Body of pancreas (tissue), 4 donors: ENCODE data around the gene TAF8. TPM values are rescaled to one million over a fixed set of nuclear protein-coding genes. Genes with fewer than 3 reads are reported as not detected.

Source experiments
- ATAC-seq: fragments of 150-250 bp; one replicate; pipeline ENCODE4 v1.9.1; 2016
- DNase-seq, 4 donors: peaks; one replicate each; pipeline ENCODE4 v3.0.0-alpha.2; 2019
- H3K27ac ChIP-seq, 4 donors: fragments of 200-600 bp; sonication (generic); 1 replicate in 3 of 4; 2 replicates in 1 of 4; pipeline versions ENCODE4 v1.5.1 to v1.6.1; 2016 to 2019; ENCODE audit warnings: mild to moderate bottlenecking in 1 of 4, mixed read lengths in 1 of 4, moderate library complexity in 1 of 4
- H3K27me3 ChIP-seq, 2 donors: fragments of 200-600 bp; sonication (generic); one replicate each; pipeline ENCODE4 v1.6.0; 2016; ENCODE audit warnings: mild to moderate bottlenecking in 1 of 2
- H3K36me3 ChIP-seq, 2 donors: fragments of 200-600 bp; sonication (generic); replicated peaks in 1 of 2; 2 replicates each; pipeline ENCODE4 v1.5.1; 2016; ENCODE audit warnings: low read depth in 2 of 2; ENCODE audit not compliant: insufficient read depth in 1 of 2
- H3K4me1 ChIP-seq: fragments of 200-600 bp; sonication (generic); one replicate; pipeline ENCODE4 v1.6.0; 2016
- H3K4me3 ChIP-seq, 2 donors: fragments of 200-600 bp; sonication (generic); 1 replicate in 1 of 2; 2 replicates in 1 of 2; pipeline ENCODE4 v1.5.1; 2016 to 2019
- H3K9me3 ChIP-seq, 3 donors: fragments of 200-600 bp; sonication (generic); 1 replicate in 2 of 3; 2 replicates in 1 of 3; pipeline ENCODE4 v1.5.1; 2016
- POLR2A ChIP-seq, 3 donors: fragments of 450-650 bp; IDR thresholded peaks; one replicate each; pipeline ENCODE4 v1.6.1; 2016; ENCODE audit warnings: antibody characterized with exemption in 3 of 3, mild to moderate bottlenecking in 2 of 3
- WGBS, 2 donors: methylation state at CpG; one replicate each; pipeline ENCODE4 v1.1.5; 2017; 5-methylcytosine and 5-hydroxymethylcytosine counted together
- intact Hi-C: fragments of 100-400 bp; cut with DNase I; formaldehyde crosslinking; loops from one replicate; pipeline ENCODE4 v1.15.1; 2023
- total RNA-seq, 2 donors: library from RNA; depleted of rRNA; stranded (reverse); fragments of >200 nt; gene quantifications; one replicate each; pipeline ENCODE4 v1.1.0, GENCODE V29; 2016
- TF ChIP-seq, protein P1 (sequence below), 7 experiments: fragments of 450-650 bp in 4 of 7; fragments of 200-600 bp in 3 of 7; sonication (generic) in 3 of 7; IDR thresholded peaks; one replicate each; pipeline ENCODE4 v1.5.1; 2016 to 2019; ENCODE audit warnings: antibody characterized with exemption in 7 of 7

TAF8 gene
- total RNA-seq, 2 donors from 2014 or later, result 7.6 to 18.2 TPM

- Histone ChIP-seq H3K9me3 (no peaks in the 10 kb centered on the region), H3K27me3 (no peaks in the 10 kb centered on the region), H3K27ac (no peak overlapping the region), H3K36me3 (peaks cover 0 to 15% of the 10 kb centered on the region in 2 donors), H3K4me3 (no peak overlapping the region), H3K4me1 (no peaks in the 10 kb centered on the region)
- intact Hi-C loops, result loop anchor here (2.0 kb wide), 1 partner anchor 92 kb away; no protein-coding TSS in a partner anchor
- DNase-seq (peak; percentile 76 to 84 (median 79)), ATAC-seq (peak; percentile 80)
- no peak for TF ChIP-seq POLR2A (IDR thresholded peaks at IDR 0.05)
- TF ChIP-seq, protein P1, sequence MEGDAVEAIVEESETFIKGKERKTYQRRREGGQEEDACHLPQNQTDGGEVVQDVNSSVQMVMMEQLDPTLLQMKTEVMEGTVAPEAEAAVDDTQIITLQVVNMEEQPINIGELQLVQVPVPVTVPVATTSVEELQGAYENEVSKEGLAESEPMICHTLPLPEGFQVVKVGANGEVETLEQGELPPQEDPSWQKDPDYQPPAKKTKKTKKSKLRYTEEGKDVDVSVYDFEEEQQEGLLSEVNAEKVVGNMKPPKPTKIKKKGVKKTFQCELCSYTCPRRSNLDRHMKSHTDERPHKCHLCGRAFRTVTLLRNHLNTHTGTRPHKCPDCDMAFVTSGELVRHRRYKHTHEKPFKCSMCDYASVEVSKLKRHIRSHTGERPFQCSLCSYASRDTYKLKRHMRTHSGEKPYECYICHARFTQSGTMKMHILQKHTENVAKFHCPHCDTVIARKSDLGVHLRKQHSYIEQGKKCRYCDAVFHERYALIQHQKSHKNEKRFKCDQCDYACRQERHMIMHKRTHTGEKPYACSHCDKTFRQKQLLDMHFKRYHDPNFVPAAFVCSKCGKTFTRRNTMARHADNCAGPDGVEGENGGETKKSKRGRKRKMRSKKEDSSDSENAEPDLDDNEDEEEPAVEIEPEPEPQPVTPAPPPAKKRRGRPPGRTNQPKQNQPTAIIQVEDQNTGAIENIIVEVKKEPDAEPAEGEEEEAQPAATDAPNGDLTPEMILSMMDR (IDR thresholded peaks at IDR 0.05), result peak; percentile 66 to 92 (median 80)
- WGBS, 2 donors, result 29% methylated on average over 7 of the region's 7 CpGs
Observed at GRCh38 chr6:42075159-42075838, 25.0 kb downstream of the TAF8 start.

DNA sequence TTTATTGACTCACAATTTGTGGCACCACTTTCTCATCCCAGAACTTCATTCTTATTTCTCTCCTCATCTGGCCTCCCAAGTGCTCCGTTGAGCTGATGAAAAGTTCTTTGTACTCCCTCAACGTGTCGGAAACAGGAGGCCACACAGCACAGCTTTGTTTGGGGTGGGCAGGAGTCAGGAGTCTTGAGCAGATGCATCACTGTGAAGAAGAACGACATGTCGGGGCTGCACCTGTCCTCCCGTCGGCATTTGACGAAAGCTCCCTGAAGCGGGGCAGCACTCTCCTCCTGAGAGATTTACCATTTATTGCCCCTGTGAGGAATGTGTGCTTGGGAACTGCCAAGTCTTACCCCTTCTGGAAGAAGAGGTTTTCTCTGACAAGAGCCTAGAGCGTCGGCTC lies 28.1 kb downstream of the TAF8 start:
- Histone ChIP-seq H3K4me1 (no peaks in the 10 kb centered on the region), H3K27ac (no peak overlapping the region), H3K4me3 (no peak overlapping the region), H3K36me3 (peaks cover 0 to 10% of the 10 kb centered on the region in 2 donors), H3K27me3 (no peaks in the 10 kb centered on the region), H3K9me3 (no peaks in the 10 kb centered on the region)
- no peak for DNase-seq
- intact Hi-C loops, result no loop called here
- WGBS, 2 donors, result 83 to 97% methylated on average over 11 of the region's 11 CpGs
- ATAC-seq, result no peak
- TF ChIP-seq POLR2A (IDR thresholded peaks at IDR 0.05), result no peak

- TF ChIP-seq, protein P1 (IDR thresholded peaks at IDR 0.05), result no peak
- TF ChIP-seq POLR2A (IDR thresholded peaks at IDR 0.05), result no peak
- Histone ChIP-seq H3K27ac (no peak overlapping the region), H3K9me3 (no peaks in the 10 kb centered on the region), H3K4me1 (no peaks in the 10 kb centered on the region), H3K4me3 (no peak overlapping the region), H3K27me3 (no peaks in the 10 kb centered on the region), H3K36me3 (peaks cover 0 to 8% of the 10 kb centered on the region in 2 donors)
- no peak for DNase-seq
- ATAC-seq, result no peak
- WGBS, 2 donors, result 84 to 87% methylated on average over 9 to 10 of the region's 10 CpGs
- intact Hi-C loops, result no loop called here
Observed at GRCh38 chr6:42079941-42080464, 29.7 kb downstream of the TAF8 start.

DNA sequence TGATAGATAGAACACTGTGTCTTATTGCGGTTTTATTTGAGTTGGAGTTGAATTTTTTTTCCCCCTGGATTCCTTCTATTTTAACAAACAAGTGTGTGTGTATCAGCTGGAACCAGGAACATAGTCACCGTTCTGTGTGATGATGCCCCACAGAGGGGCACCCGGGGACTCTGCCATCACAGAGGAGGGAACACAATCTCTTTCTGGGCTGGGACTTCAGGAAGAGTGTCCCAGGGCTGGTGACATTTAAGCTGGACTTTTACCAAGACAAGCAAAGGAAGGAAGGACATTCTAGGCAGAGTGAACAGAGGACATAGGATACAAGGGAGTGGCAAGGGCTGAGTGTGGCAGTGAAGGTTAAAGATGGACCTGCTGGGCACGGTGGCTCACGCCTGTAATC lies 33.2 kb downstream of the TAF8 start:
- Histone ChIP-seq H3K36me3 (no peaks in the 10 kb centered on the region), H3K4me1 (peaks cover 10% of the 10 kb centered on the region), H3K4me3 (no peak overlapping the region), H3K27ac (no peak overlapping the region), H3K27me3 (no peaks in the 10 kb centered on the region), H3K9me3 (no peaks in the 10 kb centered on the region)
- DNase-seq (no peak), ATAC-seq (no peak)
- 89 to 95% methylated on average over 5 of the region's 5 CpGs for WGBS, 2 donors
- intact Hi-C loops, result no loop called here
- TF ChIP-seq POLR2A (IDR thresholded peaks at IDR 0.05), result no peak
- TF ChIP-seq, protein P1 (IDR thresholded peaks at IDR 0.05), result no peak

DNA sequence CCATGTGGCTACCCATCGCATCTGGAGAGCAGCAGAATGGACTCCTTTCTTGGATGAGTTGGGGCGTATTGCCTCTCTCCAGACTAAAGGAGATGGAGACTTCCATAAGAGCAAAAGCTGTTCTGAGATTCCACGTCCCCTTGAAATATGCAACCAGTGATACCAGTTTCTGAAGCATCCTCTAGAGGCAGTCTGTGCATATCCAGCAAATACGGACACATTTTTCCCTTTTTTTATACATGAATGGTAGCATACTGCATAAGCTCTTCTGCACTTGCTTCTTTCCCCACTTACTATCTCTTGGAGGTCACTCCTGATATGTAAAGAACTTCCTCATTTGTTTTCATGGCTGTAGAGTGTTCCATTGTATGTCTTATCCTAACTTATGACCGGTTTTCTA lies 34.6 kb downstream of the TAF8 start:
- Histone ChIP-seq H3K4me3 (no peak overlapping the region), H3K4me1 (peaks cover 10% of the 10 kb centered on the region), H3K36me3 (no peaks in the 10 kb centered on the region), H3K27me3 (no peaks in the 10 kb centered on the region), H3K9me3 (no peaks in the 10 kb centered on the region), H3K27ac (no peak overlapping the region)
- DNase-seq (no peak), ATAC-seq (no peak)
- intact Hi-C loops, result no loop called here
- TF ChIP-seq, protein P1 (IDR thresholded peaks at IDR 0.05), result no peak
- TF ChIP-seq POLR2A (IDR thresholded peaks at IDR 0.05), result no peak
- WGBS, 2 donors, result 80 to 86% methylated on average over 5 of the region's 5 CpGs
